Midbrain (tissue), 1 donor: ENCODE data around the gene CHI3L2.

Source experiments
- DNase-seq: peaks from one replicate; lab custom pipeline; 2025; lab: John Stamatoyannopoulos, UW

CHI3L2 gene

DNA sequence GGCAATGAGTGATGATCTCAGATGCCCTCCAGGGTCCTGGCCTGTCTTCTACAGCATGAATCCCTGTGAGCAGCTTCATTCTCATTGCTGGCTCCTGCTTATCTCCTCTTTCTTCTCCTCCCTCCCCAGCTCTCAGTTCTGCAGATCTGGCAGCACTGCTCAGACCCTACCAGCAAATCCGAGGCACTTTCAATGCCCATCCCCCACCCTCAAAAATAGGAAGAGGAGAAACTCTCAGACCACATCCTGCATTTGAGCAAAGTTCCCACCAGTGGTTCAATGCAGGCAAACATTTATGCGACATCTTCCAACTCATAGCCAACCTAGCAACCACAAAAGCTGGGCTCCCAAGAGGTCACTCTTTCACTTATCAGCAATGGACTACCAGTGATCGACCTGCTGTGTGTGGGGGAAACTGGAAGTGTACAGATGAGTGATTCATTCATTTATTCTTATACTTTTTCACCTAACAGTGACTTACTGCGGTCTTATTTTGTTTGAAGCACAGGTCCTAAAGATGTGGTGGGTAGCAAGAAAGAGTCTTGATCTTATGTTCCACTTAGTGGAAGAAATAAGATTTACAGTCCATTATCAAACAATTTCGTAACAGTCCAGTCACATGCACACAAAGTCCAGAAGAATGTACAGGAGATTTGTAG lies 5.8 kb upstream of the CHI3L2 start:
- no peak for DNase-seq

GRCh38 chr1:111222308-111223125 lies 5.0 kb upstream of the CHI3L2 start:
- DNase-seq = peak; percentile 64

DNA sequence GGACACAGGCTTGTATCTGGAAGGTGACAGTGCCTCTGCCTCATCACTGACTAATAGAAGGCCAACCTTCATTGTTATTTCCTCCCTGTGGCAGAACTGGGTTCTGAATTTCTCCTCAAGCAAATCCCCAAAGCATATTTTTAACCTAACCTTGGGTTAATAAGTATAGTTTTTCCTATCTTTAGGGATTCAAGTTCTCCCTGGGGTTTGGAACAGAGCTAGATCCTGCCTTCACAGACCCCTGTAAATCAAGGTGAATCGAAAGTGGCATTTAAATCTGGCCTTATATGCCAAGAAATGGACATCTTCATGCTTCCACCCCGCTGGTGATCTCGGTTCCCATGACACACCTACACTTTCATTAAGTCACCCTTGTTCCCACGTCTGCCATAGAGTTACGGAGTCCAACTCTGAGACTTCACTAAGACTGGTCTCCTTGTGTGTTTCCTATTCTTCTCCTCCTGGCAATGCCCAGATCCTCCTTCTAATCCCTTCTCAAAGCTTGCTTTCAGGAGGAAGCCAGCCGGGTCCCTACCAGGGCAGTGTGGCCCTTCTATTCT lies 4.3 kb upstream of the CHI3L2 start:
- DNase-seq = no peak

GRCh38 chr1:111225091-111225490 lies 2.4 kb upstream of the CHI3L2 start:
- DNase-seq = no peak

GRCh38 chr1:111225717-111226400 lies 1.7 kb upstream of the CHI3L2 start:
- DNase-seq = no peak

DNA sequence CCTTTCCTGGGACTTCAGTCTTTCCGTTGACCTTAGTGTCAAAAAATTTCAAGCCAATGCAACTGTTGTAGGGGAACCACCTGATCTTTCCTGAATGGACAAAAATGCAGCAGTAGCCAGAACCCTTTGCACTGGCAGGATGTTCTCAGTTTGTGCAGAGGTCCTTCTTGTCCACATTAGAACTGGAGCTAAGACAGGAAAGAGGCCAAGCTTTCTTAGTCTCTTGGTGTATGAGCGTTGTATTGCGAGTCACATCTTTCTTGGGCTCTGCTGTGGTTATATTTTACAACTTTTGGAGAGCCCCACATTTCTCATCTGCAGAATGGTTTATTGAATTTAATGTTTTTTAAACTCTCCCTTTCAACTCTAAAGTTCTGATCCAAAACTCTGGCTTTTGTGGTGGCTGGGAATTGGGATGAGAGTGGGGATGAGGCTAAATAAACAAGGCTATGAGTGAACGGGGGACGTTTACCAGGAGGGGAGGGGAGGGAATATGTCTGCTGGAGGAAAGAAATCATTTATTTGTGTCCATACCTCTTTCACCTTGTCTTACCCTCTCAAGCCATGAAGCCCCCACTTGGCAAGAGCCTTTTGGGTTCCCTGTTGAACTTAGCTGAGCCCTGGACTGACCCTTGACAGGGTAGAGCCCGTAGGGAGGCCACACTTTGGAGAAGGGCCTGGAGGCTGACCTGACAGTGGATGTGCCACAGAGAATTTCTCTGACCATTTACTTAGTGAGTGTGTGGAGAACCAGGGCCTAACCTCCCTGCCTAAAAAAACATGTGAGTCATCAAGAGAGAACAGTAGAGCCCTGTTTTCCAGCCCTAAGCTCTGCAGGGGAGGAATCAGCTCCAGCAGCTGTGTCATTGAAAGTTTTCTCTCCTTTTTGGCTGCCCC lies 586 bp downstream of the CHI3L2 start:
- peak; percentile 50 for DNase-seq

DNA sequence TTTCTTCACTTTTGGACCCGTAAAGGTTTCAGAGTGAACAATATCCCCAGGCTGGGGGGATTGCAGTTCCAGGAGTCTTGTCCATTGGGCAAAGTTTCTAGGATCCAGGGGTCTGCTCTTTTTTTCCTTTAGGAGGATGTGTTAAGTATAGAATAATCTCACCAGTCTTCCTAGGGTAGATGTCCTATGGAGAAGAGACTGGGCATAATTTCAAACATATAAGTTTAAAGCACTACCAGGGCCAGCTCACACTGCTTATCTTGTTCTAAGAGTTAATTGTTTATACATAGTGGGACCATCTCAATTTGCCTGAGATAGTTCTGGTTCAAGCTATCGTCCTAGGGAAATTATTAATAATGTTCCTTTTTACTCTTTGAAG lies 1.2 kb downstream of the CHI3L2 start:
- DNase-seq = no peak

DNA sequence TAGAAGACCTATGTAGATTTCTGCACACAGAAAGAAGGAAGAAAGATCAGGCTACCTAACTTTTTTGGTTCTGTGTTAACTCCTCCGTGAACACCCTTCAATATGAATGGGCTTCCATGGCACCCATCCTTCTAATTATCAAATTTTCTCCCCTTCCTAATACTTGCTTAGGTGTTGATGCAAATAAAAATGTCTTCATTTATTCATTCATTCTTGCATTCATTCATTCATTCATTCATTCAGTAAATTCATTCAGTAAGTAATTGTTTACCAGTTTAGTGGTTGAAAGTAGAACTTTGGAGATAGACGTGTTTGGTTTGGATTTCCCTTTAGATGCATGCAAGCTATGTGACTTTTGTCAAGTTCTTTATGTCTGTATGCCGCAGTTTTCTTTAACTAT lies 4.6 kb downstream of the CHI3L2 start:
- no peak for DNase-seq

GRCh38 chr1:111234258-111234657 lies 6.7 kb downstream of the CHI3L2 start:
- no peak for DNase-seq

DNA sequence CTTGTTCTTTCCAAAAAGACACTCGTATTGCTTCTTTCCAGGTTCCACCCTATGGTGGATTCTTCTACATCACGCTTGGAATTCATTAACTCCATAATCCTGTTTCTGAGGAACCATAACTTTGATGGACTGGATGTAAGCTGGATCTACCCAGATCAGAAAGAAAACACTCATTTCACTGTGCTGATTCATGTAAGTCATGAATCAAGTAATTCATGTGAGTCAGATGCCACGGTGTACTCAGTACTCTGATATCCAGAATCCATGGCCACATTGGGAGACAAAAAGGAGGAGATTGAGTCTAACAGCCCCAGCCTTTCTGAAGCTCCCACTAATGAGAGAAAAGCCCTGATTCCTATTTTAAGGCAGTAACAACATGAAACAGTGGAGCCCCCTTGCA lies 7.4 kb downstream of the CHI3L2 start:
- DNase-seq = no peak

DNA sequence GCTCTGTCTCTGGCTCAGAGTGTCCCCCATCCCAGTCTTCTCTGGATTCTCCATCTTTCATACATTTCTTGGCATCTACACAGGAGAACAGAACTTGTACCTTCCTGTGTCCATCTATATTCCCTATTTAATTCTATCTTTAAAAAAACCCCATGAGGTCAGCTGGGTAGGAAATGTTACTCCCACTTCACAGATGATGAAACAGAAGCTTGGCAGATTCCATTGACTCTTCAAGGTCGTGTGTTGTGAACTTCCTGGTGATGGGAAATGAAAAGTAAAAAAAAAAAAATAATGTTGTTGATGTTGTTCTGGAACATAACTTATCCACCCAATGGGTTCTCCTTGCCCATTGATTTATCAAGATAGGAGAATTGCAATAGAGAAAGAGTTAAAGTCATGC lies 8.9 kb downstream of the CHI3L2 start:
- DNase-seq = no peak

- no peak for DNase-seq
These were observed 9.3 kb downstream of the CHI3L2 start for GRCh38 chr1:111236806-111237205.

GRCh38 chr1:111238056-111238795 lies 10.7 kb downstream of the CHI3L2 start:
- no peak for DNase-seq

DNA sequence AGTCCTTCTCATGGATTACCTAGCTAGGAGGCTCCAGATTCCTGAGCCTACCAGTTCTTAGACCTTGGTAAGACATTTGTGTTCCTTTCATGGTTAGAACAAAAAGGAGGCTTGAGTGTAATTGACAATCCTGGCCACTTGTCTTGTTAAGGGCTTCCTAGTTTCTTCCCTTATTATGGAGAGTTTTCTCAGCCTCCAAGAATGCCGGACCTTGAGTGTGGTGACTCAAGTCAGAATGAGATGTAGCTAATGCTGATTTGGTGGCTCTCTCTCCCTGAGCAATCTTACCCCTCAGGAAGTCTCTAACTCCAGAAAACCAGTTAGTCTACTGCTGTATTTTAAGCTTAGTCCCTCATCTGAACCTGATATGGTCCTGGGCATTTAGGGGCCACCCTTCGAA lies 14.3 kb downstream of the CHI3L2 start:
- no peak for DNase-seq

DNA sequence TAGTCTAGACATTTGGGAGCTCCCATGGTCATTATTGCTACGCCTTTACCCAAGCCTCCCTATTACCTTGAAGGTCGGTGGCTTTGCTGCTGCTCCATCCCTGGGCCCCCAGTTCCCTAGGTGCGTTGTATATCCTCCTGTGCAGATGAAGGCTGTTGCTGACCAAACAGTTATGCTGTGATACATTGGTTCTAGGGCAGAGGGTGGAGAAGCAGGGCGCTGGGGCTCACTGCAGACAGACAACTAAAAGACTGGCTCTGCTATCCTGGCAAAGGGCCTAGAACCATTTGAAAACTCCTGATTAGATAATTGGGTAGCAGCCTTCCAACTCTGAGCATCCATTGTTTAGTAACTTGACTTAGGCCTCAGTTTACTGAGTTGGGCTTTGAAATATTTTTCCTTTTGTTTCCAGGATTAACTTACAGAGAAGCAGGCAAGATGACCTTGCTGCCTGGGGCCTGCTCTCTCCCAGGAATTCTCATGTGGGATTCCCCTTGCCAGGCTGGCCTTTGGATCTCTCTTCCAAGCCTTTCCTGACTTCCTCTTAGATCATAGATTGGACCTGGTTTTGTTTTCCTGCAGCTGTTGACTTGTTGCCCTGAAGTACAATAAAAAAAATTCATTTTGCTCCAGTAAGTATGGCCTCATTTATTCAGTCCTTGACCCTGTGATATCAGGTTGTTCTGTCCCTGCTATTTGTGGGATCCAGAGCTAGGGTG lies 15.5 kb downstream of the CHI3L2 start:
- peak; percentile 14 for DNase-seq

- no peak for DNase-seq
These were observed 19.8 kb downstream of the CHI3L2 start for GRCh38 chr1:111247125-111247838.

DNA sequence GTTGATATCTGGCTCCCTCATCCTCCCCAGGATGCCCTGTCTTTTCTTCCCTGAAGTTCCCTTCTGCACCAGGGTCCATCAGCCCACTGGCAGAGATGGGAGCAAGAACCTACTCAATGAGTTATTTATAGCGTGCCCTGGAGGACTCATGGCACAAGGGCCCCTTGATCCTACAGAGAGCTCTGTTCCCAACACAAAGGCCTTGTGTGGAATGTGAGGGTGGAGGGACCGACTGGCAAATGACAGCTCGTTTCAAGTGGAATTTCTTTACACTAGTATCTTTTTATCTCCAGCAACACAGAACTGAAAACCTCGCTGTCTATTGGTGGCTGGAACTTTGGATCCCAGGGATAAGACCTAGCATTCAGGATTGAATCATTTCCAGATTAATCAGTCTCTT lies 22.4 kb downstream of the CHI3L2 start:
- peak; percentile 69 for DNase-seq

GRCh38 chr1:111251570-111251969 lies 24.1 kb downstream of the CHI3L2 start:
- DNase-seq = peak; percentile 27

- no peak for DNase-seq
These were observed 25.3 kb downstream of the CHI3L2 start for GRCh38 chr1:111252786-111253185.

DNA sequence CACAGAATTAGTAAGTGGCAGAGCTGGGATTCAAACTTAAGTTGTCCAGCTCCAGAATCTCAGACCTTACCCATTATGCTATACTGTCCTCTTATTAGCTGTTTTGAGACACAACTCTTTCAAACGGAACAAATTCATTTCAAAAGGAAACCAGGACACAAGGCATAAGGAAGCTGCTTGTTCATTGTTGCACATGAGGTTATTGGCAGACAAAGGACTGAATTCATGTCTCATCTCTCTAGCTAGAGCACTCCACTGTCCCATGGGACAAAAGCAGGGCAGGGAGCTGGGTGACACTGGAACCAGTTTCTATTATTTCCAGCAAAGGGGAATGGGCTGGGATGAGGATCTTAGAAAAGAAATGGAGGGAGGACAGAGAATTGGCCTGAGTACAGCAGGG lies 26.4 kb downstream of the CHI3L2 start:
- peak; percentile 75 for DNase-seq
